22Rv1 (cell line): Measurements from ENCODE around the gene ARHGEF2.

Experiments used
- ZFX ChIP-seq: fragments of 450-650 bp; IDR thresholded peaks from 2 replicates; pipeline ENCODE4 v1.6.1; 2017; ENCODE audit warnings: antibody characterized with exemption, borderline replicate concordance
- TF ChIP-seq, protein P1 (sequence below): fragments of 450-650 bp; IDR thresholded peaks from 2 replicates; pipeline ENCODE4 v1.5.1; 2017; ENCODE audit warnings: mild to moderate bottlenecking

DNA sequence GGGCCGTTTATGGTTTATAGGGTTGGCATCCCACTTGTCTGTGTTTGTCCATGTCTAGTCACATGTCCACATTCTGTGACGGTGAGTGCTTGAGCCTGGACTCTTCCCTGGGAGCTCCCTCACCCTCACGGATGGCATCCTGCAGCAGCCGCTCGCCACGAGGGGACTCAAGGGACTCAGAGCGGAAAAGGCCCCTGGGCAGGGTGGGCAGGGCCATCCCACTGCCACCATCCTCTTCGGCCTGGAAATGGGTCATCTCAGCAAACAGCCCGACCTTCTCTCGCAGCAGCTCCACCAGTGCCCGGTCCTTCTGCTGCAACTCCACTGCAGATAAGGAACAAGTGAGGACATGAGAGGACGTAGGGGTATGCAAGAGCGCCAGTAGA lies 25.8 kb downstream of the ARHGEF2 start:
- TF ChIP-seq, protein P1, sequence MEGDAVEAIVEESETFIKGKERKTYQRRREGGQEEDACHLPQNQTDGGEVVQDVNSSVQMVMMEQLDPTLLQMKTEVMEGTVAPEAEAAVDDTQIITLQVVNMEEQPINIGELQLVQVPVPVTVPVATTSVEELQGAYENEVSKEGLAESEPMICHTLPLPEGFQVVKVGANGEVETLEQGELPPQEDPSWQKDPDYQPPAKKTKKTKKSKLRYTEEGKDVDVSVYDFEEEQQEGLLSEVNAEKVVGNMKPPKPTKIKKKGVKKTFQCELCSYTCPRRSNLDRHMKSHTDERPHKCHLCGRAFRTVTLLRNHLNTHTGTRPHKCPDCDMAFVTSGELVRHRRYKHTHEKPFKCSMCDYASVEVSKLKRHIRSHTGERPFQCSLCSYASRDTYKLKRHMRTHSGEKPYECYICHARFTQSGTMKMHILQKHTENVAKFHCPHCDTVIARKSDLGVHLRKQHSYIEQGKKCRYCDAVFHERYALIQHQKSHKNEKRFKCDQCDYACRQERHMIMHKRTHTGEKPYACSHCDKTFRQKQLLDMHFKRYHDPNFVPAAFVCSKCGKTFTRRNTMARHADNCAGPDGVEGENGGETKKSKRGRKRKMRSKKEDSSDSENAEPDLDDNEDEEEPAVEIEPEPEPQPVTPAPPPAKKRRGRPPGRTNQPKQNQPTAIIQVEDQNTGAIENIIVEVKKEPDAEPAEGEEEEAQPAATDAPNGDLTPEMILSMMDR = no peak
- no peak for TF ChIP-seq ZFX
